GM23338 (cell line): Measurements from ENCODE around the gene ATP9B. TPM values are rescaled to one million over a fixed set of nuclear protein-coding genes. Genes with fewer than 3 reads are reported as not detected.

Experiments used
- ATAC-seq: fragments of 200-7000 bp; cut with Tn5 transposase; 3 replicates; pipeline ENCODE4 v1.9.1; 2020
- DNase-seq: peaks from one replicate; pipeline ENCODE4 v3.0.0-alpha.2; 2015; ENCODE audit warnings: low spot score
- H2AFZ ChIP-seq: fragments of 200-600 bp; sonication (generic); 2 replicates; pipeline ENCODE4 v1.8.0; 2016; ENCODE audit warnings: antibody characterized with exemption, mild to moderate bottlenecking, moderate library complexity
- H3F3A ChIP-seq: fragments of 200-600 bp; sonication (generic); replicated peaks from 2 replicates; pipeline ENCODE4 v1.8.0; 2017; ENCODE audit warnings: antibody characterized with exemption, mixed run types, low read depth
- H3K27ac ChIP-seq: fragments of 200-600 bp; sonication (generic); 2 replicates; pipeline ENCODE4 v1.6.1; 2016; ENCODE audit warnings: low read depth
- H3K27me3 ChIP-seq: fragments of 200-600 bp; sonication (generic); 2 replicates; pipeline ENCODE4 v1.8.0; 2016; ENCODE audit warnings: mild to moderate bottlenecking, mixed run types, moderate library complexity; ENCODE audit not compliant: insufficient read depth
- H3K36me3 ChIP-seq: fragments of 200-600 bp; sonication (generic); 2 replicates; pipeline ENCODE4 v1.8.0; 2016; ENCODE audit warnings: mild to moderate bottlenecking; ENCODE audit not compliant: insufficient read depth
- H3K4me1 ChIP-seq: fragments of 200-600 bp; sonication (generic); 2 replicates; pipeline ENCODE4 v1.8.0; 2016; ENCODE audit warnings: mild to moderate bottlenecking, moderate library complexity; ENCODE audit not compliant: insufficient read depth
- H3K4me2 ChIP-seq: fragments of 200-600 bp; sonication (generic); 2 replicates; pipeline ENCODE4 v1.7.1; 2017; ENCODE audit warnings: mixed run types
- H3K4me3 ChIP-seq: fragments of 200-600 bp; sonication (generic); 2 replicates; pipeline ENCODE4 v1.6.1; 2016; ENCODE audit warnings: mixed run types
- H3K79me2 ChIP-seq: fragments of 200-600 bp; sonication (generic); replicated peaks from 2 replicates; pipeline ENCODE4 v1.8.0; 2017; ENCODE audit warnings: mild to moderate bottlenecking; ENCODE audit not compliant: insufficient read depth
- H3K9me2 ChIP-seq: fragments of 200-600 bp; sonication (generic); 2 replicates; pipeline ENCODE4 v1.8.0; 2017; ENCODE audit not compliant: insufficient read depth
- H4K20me1 ChIP-seq: fragments of 200-600 bp; sonication (generic); replicated peaks from 2 replicates; pipeline ENCODE4 v1.8.0; 2017; ENCODE audit warnings: mild to moderate bottlenecking; ENCODE audit not compliant: insufficient read depth
- H3K27ac Mint-ChIP-seq: 2 replicates; pipeline ENCODE4 v1.8.0; 2020; ENCODE audit warnings: inconsistent platforms, mild to moderate bottlenecking, moderate library complexity, mixed read lengths
- H3K27me3 Mint-ChIP-seq: 3 replicates; pipeline ENCODE4 v1.8.0; 2022; ENCODE audit warnings: low read depth, mild to moderate bottlenecking, moderate library complexity, mixed read lengths, inconsistent platforms; ENCODE audit not compliant: insufficient read depth, poor library complexity
- H3K36me3 Mint-ChIP-seq: 3 replicates; pipeline ENCODE4 v1.8.0; 2021; ENCODE audit warnings: low read depth, mild to moderate bottlenecking, inconsistent platforms, moderate library complexity, mixed read lengths
- H3K4me1 Mint-ChIP-seq: 3 replicates; pipeline ENCODE4 v1.8.0; 2020; ENCODE audit warnings: mild to moderate bottlenecking, inconsistent platforms, mixed read lengths
- H3K4me3 Mint-ChIP-seq: 3 replicates; pipeline ENCODE4 v1.8.0; 2021; ENCODE audit warnings: moderate library complexity, mild to moderate bottlenecking, inconsistent platforms, mixed read lengths
- H3K9me3 Mint-ChIP-seq: 3 replicates; pipeline ENCODE4 v1.8.0; 2020; ENCODE audit warnings: moderate library complexity, mild to moderate bottlenecking, inconsistent platforms, mixed read lengths
- ETS1 ChIP-seq: IDR thresholded peaks from 2 replicates; pipeline ENCODE4 v1.6.1; 2016; ENCODE audit warnings: antibody characterized with exemption
- EZH2phosphoT487 ChIP-seq: fragments of 200-600 bp; sonication (generic); IDR thresholded peaks from one replicate; pipeline ENCODE4 v1.8.1; 2018; ENCODE audit warnings: antibody characterized with exemption; ENCODE audit not compliant: unreplicated experiment
- JUNB ChIP-seq: IDR thresholded peaks from one replicate; pipeline ENCODE4 v1.6.1; 2016; ENCODE audit warnings: antibody characterized with exemption; ENCODE audit not compliant: unreplicated experiment
- NANOG ChIP-seq: IDR thresholded peaks from 2 replicates; pipeline ENCODE4 v1.6.1; 2016; ENCODE audit warnings: antibody characterized with exemption, borderline replicate concordance
- POLR2AphosphoS5 ChIP-seq: IDR thresholded peaks from 2 replicates; pipeline ENCODE4 v1.6.1; 2016; ENCODE audit warnings: antibody characterized with exemption, low read depth
- STAT1 ChIP-seq: IDR thresholded peaks from one replicate; pipeline ENCODE4 v1.6.1; 2016; ENCODE audit warnings: antibody characterized with exemption; ENCODE audit not compliant: unreplicated experiment
- ZNF114 ChIP-seq: fragments of 250-450 bp; sonication (Bioruptor Pico); IDR thresholded peaks from 2 replicates; pipeline ENCODE4 v1.5.0; 2020; ENCODE audit warnings: mild to moderate bottlenecking, moderate library complexity
- ZNF331 ChIP-seq: fragments of 250-450 bp; sonication (Bioruptor Pico); IDR thresholded peaks from 2 replicates; pipeline ENCODE4 v1.5.0; 2020; ENCODE audit warnings: low read depth, mild to moderate bottlenecking, moderate library complexity
- polyA plus RNA-seq: library from polyadenylated mRNA; unstranded; fragments of >200 nt; fragmentation: Nextera tagmentation; extraction: Ambion mirVana; gene quantifications from 2 replicates; pipeline ENCODE4 v1.2.1, GENCODE V29; 2016
- total RNA-seq: library from RNA; depleted of rRNA; stranded (reverse); fragments of >200 nt; shearing (Covaris generic); gene quantifications from 2 replicates; pipeline ENCODE4 v1.2.3, GENCODE V29; 2014
- TF ChIP-seq, protein P1 (sequence below): fragments of 250-450 bp; sonication (Bioruptor Pico); IDR thresholded peaks from 2 replicates; pipeline ENCODE4 v1.5.0; 2020; ENCODE audit warnings: mild to moderate bottlenecking, moderate library complexity
- TF ChIP-seq, protein P2 (sequence below): IDR thresholded peaks from one replicate; pipeline ENCODE4 v1.6.1; 2018; ENCODE audit warnings: antibody characterized with exemption; ENCODE audit not compliant: unreplicated experiment
- TF ChIP-seq, protein P3 (sequence below), 2 experiments: fragments of 200-600 bp in 1 of 2; sonication (generic) in 1 of 2; conservative IDR thresholded peaks; 2 replicates each; pipeline versions ENCODE4 v1.5.1 to v1.6.1; 2016 to 2017; ENCODE audit warnings: antibody characterized with exemption in 2 of 2, low read depth in 2 of 2, mild to moderate bottlenecking in 2 of 2, moderate library complexity in 1 of 2

ATP9B gene
- total and polyA plus RNA-seq, 2 experiments from 2014 or later: 14.2 to 25.6 TPM

DNA sequence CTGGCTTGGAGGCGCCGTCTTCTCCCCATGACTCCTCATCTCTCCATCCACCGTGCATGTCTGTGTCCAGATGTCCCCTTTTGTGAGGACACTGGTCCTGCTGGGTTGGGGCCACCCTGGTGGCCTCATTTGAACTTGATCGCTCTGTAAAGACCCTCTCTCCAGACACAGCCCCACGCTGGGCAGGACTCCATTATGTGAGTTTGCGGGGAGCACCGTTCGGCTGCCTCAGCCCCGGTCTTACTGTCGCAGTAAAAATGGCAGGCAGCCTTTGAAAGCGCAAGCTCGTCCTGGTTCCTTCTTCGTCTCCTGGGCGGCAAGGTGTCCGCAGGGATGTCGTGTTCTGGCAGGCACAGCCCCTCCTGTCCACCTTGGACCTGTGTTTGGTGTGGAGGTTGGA lies 344.2 kb downstream of the ATP9B start (continued):
- TF ChIP-seq, protein P1, sequence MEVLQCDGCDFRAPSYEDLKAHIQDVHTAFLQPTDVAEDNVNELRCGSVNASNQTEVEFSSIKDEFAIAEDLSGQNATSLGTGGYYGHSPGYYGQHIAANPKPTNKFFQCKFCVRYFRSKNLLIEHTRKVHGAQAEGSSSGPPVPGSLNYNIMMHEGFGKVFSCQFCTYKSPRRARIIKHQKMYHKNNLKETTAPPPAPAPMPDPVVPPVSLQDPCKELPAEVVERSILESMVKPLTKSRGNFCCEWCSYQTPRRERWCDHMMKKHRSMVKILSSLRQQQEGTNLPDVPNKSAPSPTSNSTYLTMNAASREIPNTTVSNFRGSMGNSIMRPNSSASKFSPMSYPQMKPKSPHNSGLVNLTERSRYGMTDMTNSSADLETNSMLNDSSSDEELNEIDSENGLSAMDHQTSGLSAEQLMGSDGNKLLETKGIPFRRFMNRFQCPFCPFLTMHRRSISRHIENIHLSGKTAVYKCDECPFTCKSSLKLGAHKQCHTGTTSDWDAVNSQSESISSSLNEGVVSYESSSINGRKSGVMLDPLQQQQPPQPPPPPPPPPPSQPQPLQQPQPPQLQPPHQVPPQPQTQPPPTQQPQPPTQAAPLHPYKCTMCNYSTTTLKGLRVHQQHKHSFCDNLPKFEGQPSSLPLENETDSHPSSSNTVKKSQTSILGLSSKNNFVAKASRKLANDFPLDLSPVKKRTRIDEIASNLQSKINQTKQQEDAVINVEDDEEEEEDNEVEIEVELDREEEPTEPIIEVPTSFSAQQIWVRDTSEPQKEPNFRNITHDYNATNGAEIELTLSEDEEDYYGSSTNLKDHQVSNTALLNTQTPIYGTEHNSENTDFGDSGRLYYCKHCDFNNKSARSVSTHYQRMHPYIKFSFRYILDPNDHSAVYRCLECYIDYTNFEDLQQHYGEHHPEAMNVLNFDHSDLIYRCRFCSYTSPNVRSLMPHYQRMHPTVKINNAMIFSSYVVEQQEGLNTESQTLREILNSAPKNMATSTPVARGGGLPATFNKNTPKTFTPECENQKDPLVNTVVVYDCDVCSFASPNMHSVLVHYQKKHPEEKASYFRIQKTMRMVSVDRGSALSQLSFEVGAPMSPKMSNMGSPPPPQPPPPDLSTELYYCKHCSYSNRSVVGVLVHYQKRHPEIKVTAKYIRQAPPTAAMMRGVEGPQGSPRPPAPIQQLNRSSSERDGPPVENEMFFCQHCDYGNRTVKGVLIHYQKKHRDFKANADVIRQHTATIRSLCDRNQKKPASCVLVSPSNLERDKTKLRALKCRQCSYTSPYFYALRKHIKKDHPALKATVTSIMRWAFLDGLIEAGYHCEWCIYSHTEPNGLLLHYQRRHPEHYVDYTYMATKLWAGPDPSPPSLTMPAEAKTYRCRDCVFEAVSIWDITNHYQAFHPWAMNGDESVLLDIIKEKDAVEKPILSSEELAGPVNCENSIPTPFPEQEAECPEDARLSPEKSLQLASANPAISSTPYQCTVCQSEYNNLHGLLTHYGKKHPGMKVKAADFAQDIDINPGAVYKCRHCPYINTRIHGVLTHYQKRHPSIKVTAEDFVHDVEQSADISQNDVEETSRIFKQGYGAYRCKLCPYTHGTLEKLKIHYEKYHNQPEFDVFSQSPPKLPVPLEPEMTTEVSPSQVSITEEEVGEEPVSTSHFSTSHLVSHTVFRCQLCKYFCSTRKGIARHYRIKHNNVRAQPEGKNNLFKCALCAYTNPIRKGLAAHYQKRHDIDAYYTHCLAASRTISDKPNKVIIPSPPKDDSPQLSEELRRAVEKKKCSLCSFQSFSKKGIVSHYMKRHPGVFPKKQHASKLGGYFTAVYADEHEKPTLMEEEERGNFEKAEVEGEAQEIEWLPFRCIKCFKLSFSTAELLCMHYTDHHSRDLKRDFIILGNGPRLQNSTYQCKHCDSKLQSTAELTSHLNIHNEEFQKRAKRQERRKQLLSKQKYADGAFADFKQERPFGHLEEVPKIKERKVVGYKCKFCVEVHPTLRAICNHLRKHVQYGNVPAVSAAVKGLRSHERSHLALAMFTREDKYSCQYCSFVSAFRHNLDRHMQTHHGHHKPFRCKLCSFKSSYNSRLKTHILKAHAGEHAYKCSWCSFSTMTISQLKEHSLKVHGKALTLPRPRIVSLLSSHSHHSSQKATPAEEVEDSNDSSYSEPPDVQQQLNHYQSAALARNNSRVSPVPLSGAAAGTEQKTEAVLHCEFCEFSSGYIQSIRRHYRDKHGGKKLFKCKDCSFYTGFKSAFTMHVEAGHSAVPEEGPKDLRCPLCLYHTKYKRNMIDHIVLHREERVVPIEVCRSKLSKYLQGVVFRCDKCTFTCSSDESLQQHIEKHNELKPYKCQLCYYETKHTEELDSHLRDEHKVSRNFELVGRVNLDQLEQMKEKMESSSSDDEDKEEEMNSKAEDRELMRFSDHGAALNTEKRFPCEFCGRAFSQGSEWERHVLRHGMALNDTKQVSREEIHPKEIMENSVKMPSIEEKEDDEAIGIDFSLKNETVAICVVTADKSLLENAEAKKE (CRISPR knock-in tag): no peak
- TF ChIP-seq POLR2AphosphoS5 (no peak), NANOG (no peak), ETS1 (no peak), ZNF331 (CRISPR knock-in tag) (no peak), JUNB (no peak), STAT1 (no peak), EZH2phosphoT487 (no peak)

- Mint-ChIP-seq H3K27me3 (peaks cover 11% of the 10 kb centered on the region), H3K4me1 (peaks cover 7% of the 10 kb centered on the region), H3K9me3 (no peaks in the 10 kb centered on the region), H3K36me3 (peaks cover 5% of the 10 kb centered on the region; the same call in 2 of the 3 replicates), H3K4me3 (no peak overlapping the region), H3K27ac (no peak overlapping the region)
- no peaks in the 10 kb centered on the region for H3K36me3 ChIP-seq
- no peak for DNase-seq
- H3F3A ChIP-seq: no peaks in the 10 kb centered on the region
- no peaks in the 10 kb centered on the region for H3K27me3 ChIP-seq
- 0 out of 2 replicates have a peak, but pooled peaks cover 4% of the 10 kb centered on the region for H3K9me2 ChIP-seq
- no peaks in the 10 kb centered on the region for H4K20me1 ChIP-seq
- no peak overlapping the region for H2AFZ ChIP-seq
- ATAC-seq: no peak
- no peak overlapping the region for H3K27ac ChIP-seq
- no peaks in the 10 kb centered on the region for H3K79me2 ChIP-seq
- H3K4me2 ChIP-seq: no peak overlapping the region
- H3K4me1 ChIP-seq: no peaks in the 10 kb centered on the region; the same call in 1 of the 2 replicates
- no peak overlapping the region for H3K4me3 ChIP-seq
- TF ChIP-seq, protein P2, sequence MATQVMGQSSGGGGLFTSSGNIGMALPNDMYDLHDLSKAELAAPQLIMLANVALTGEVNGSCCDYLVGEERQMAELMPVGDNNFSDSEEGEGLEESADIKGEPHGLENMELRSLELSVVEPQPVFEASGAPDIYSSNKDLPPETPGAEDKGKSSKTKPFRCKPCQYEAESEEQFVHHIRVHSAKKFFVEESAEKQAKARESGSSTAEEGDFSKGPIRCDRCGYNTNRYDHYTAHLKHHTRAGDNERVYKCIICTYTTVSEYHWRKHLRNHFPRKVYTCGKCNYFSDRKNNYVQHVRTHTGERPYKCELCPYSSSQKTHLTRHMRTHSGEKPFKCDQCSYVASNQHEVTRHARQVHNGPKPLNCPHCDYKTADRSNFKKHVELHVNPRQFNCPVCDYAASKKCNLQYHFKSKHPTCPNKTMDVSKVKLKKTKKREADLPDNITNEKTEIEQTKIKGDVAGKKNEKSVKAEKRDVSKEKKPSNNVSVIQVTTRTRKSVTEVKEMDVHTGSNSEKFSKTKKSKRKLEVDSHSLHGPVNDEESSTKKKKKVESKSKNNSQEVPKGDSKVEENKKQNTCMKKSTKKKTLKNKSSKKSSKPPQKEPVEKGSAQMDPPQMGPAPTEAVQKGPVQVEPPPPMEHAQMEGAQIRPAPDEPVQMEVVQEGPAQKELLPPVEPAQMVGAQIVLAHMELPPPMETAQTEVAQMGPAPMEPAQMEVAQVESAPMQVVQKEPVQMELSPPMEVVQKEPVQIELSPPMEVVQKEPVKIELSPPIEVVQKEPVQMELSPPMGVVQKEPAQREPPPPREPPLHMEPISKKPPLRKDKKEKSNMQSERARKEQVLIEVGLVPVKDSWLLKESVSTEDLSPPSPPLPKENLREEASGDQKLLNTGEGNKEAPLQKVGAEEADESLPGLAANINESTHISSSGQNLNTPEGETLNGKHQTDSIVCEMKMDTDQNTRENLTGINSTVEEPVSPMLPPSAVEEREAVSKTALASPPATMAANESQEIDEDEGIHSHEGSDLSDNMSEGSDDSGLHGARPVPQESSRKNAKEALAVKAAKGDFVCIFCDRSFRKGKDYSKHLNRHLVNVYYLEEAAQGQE: no peak
- no peak for TF ChIP-seq JUNB
- TF ChIP-seq NANOG: no peak
- TF ChIP-seq ZNF114: no peak
- TF ChIP-seq POLR2AphosphoS5: no peak
- TF ChIP-seq, protein P3, sequence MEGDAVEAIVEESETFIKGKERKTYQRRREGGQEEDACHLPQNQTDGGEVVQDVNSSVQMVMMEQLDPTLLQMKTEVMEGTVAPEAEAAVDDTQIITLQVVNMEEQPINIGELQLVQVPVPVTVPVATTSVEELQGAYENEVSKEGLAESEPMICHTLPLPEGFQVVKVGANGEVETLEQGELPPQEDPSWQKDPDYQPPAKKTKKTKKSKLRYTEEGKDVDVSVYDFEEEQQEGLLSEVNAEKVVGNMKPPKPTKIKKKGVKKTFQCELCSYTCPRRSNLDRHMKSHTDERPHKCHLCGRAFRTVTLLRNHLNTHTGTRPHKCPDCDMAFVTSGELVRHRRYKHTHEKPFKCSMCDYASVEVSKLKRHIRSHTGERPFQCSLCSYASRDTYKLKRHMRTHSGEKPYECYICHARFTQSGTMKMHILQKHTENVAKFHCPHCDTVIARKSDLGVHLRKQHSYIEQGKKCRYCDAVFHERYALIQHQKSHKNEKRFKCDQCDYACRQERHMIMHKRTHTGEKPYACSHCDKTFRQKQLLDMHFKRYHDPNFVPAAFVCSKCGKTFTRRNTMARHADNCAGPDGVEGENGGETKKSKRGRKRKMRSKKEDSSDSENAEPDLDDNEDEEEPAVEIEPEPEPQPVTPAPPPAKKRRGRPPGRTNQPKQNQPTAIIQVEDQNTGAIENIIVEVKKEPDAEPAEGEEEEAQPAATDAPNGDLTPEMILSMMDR (conservative IDR thresholded peaks at IDR 0.05; ENCODE audit: low read depth in 2 of 2): no peak
- no peak for TF ChIP-seq ETS1
Observed at GRCh38 chr18:79413901-79414300, 344.7 kb downstream of the ATP9B start.
